ENCODE data around the gene EPX.

EPX gene

DNA sequence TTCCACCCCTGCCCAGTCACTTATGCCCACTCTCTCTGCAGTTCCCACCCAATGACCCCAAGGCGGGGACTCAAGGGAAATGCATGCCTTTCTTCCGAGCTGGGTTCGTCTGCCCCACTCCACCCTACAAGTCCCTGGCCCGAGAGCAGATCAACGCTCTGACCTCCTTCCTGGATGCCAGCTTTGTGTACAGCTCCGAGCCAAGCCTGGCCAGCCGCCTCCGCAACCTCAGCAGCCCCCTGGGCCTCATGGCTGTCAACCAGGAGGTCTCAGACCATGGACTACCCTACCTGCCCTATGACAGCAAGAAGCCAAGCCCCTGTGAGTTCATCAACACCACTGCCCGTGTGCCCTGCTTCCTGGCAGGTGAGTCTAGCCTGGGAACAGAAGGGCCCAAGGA is 59.6 kb downstream of the EPX start:
- no peak for DNase-seq (ENCODE audit: low read depth in 2 of 2)

DNA sequence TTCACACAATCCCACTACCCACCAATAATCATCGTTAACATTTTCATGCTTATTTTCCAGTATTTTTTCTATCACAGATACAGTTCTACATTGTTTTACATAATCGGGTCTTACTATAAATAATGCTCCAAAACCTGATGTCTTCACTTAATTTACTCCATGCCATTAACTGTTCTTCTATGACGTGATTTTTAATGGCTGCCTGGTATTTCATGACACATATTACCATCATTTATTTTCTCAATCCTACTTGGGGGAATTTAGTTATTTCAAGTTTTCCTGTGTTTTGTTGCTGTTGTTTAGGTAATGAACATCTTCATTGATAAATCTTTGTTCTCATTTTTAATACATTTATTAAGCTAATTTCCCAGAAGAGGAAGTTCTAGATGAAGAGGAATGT is 60.6 kb downstream of the EPX start:
- DNase-seq (ENCODE audit: low read depth in 2 of 2), result no peak
